Measurements from ENCODE around the gene GARIN5B. TPM values are rescaled to one million over a fixed set of nuclear protein-coding genes. Genes with fewer than 3 reads are reported as not detected.
A peak's percentile ranks its signal among the peaks of the same experiment; 100 is the strongest.

GARIN5B gene
- total RNA-seq, 1 experiment from 2014 or later: not detected

GRCh38 chr19:55324662-55325061 is 38.4 kb downstream of the GARIN5B start:
- no peak for DNase-seq (ENCODE audit: low read depth)

GRCh38 chr19:55322204-55322885 is 40.7 kb downstream of the GARIN5B start:
- no peak for DNase-seq (ENCODE audit: low read depth)

GRCh38 chr19:55321466-55322137 is 41.5 kb downstream of the GARIN5B start:
- DNase-seq (ENCODE audit: low read depth): no peak

DNA sequence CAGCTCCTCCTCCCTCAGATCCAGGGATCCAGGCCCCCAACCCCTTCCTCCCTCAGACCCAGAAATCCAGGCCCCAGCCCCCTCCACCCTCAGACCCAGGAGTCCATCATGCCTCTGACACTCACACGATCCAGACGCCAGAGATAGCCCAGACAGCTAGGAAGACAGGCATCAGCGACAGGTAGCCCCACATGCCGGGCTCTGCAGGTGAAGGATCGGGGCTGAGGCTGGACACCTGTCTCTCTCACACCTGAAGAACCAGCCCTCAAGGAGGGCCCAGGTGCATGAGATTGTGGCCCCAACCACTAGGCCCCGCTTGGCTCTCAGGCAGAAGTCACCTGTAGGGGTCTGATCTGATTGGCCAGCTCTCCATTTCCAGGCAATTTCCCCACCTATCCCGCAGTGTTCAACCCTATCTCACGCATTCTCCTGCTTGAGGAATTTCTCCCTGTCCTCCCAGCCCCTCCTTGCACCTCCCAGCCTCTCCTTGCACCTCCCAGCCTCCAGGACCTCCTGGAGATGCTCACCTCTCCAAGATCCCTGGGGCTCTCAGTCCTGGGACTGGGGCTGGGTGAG is 42.1 kb downstream of the GARIN5B start:
- DNase-seq (ENCODE audit: low read depth): no peak

DNA sequence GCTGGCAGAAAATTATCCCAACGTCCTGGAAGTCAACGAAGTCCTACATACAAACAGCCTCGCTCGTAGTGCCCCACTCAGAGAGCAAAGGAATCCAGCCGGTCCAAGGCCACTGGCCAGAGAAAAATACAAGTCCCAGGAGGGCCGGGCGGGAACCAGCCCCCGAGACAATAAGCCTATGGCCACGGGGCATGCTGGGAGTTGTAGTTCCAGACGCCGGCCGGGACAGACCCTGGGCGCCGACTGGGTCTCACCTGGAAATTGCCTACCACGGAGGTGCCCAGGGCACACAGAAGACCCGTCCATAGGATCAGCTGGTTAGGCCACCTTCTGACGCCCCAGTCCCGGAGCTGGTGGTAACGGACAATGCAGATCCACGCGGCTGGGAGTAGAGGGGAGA is 43.3 kb downstream of the GARIN5B start:
- peak; percentile 52 for DNase-seq (ENCODE audit: low read depth)

GRCh38 chr19:55316646-55317045 is 46.4 kb downstream of the GARIN5B start:
- no peak for DNase-seq (ENCODE audit: low read depth)

GRCh38 chr19:55315956-55316525 is 47.0 kb downstream of the GARIN5B start:
- no peak for DNase-seq (ENCODE audit: low read depth)

- no peak for DNase-seq (ENCODE audit: low read depth)
These were observed 48.7 kb downstream of the GARIN5B start for GRCh38 chr19:55314396-55314795.

GRCh38 chr19:55312621-55313512 is 50.2 kb downstream of the GARIN5B start:
- DNase-seq (ENCODE audit: low read depth): no peak

DNA sequence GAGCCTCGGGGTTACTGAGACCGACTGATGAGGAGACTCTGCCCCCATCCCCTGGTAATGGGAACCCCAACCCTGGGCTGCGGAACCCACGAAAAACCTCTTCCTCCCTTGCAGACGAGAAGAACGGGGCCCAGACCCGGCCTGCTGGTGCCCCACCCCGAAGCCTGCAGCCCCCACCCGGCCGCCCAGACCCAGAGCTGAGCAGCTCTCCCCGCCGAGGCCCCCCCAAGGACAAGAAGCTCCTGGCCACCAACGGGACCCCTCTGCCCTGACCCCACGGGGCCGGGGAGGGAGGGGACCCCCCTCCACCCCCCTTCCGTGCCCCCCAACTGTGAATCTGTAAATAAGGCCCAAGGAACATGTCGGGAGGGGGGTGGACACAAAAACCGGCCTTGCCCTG is 51.3 kb downstream of the GARIN5B start:
- DNase-seq (ENCODE audit: low read depth): no peak

DNA sequence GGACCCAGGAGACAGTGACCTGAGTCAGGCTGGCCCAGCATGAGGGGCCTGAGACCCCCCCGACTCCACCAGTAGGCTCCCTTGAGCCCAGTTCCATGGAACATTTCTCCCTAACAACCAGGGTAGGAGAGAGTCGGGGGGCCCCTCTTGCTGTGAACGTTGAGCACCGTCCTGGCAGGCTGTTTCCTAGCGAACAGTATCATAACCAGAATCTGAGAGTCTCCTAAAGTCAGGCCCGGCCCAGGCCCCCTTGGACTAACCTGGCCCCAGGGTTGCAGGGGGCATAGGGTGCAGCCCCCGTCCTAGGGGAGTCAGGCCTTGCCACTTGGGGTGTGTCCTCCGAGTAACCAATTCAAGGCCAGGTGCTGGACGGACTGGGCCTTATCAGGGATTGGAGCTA is 51.7 kb downstream of the GARIN5B start:
- no peak for DNase-seq (ENCODE audit: low read depth)

DNA sequence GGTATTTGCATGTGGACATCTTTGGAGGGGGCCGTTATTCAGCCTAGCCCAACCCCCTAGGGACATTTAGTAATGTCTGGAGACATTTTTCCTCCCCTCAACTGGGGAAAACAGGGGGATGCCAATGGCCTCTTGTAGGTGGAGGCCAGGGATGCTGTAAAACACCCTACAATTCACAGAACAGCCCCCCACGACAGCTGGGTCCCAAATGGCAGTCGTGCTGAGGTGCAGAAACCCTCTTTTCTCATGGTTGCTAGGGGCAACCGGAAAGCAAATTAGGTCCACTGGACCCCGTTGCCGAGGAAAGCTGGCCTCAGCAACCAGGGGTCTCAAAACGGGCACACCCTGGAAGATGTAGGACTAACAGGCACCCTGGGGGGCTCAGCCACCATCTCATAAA is 52.6 kb downstream of the GARIN5B start:
- DNase-seq (ENCODE audit: low read depth): no peak

DNA sequence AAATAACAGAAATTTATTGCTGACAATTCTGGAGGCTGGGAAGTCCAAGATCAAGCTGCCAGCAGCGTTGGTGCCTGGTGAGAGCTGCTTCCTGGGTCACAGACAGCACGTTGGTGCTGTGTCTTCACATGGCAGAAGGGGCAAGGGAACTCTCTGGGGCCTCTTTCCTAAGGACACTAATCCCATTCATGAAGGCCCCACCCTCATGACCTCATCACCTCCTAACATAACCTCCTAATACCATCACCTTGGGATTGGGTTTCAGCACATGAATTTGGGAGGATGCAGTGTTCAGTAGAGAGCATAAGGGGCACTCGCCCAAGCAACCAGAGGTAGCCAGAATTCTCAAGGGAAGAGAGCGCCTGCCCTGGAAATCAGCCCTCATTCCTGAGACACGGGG is 53.6 kb downstream of the GARIN5B start:
- no peak for DNase-seq (ENCODE audit: low read depth)

DNA sequence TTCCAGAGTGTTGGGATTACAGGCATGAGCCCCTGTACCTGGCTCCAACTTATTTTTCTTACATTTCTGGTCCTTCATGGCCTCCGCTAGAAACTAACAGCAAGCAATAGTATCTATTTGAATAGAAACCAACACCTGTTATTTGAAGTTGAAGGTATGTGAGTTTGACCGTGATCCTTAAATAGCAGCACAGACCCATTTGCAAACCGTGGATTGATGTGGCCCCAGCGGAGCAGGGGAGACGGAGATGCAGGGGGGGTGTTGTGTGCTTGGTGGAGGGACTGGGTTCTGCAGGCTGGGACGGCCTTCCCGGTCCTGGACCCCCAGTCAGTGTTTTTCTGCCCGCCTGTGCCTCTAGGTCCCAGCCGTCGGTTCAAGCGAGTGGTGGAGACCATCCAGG is 54.8 kb downstream of the GARIN5B start:
- DNase-seq (ENCODE audit: low read depth): no peak

GRCh38 chr19:55306712-55307111 is 56.3 kb downstream of the GARIN5B start:
- no peak for DNase-seq (ENCODE audit: low read depth)

- peak; percentile 49 for DNase-seq (ENCODE audit: low read depth)
These were observed 57.0 kb downstream of the GARIN5B start for GRCh38 chr19:55305983-55306562.

DNA sequence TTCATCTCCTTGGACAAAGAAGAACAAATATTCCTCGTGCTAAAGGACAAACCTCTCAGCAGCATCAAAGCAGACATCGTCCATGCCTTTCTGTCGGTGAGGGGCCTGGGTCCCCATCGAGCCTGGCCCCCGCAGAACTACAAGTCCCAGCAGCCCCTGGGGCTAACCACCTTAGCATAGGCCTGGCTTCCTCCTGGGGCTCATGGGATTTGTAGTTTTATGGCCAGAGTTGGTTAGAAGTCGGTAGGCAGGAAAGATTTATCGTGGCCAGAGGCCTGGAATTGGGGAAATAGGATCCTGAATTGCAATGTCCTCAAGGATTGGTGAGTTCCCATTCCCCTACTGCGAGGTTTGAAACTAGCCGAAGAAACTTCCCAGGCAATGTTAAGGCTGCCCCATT is 57.6 kb downstream of the GARIN5B start:
- DNase-seq (ENCODE audit: low read depth): peak; percentile 36

DNA sequence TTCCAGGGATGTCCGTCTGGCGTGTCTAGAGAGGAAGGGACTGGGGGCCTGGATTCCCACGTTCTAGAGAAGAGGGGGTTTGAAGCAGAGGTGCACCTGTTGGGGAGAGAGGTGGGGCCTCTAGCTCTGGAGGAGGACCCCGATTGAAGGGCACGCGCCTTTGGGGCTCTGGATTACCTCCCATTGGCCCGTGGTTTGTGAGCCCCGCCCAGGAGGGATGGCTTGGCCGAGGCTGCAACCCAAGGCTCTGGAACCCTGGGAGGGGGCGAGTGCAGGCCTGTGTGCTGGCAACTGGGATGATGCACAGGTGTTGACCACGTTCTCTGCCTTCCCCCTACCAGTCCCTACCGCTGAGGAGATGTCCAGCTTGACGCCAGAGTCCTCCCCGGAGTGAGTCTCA is 58.1 kb downstream of the GARIN5B start:
- no peak for DNase-seq (ENCODE audit: low read depth)
